ENCODE results near the gene CYP19A1. TPM values are rescaled to one million over a fixed set of nuclear protein-coding genes. Genes with fewer than 3 reads are reported as not detected.

CYP19A1 gene
- total RNA-seq, 1 donor from 2014 or later, result not detected

DNA sequence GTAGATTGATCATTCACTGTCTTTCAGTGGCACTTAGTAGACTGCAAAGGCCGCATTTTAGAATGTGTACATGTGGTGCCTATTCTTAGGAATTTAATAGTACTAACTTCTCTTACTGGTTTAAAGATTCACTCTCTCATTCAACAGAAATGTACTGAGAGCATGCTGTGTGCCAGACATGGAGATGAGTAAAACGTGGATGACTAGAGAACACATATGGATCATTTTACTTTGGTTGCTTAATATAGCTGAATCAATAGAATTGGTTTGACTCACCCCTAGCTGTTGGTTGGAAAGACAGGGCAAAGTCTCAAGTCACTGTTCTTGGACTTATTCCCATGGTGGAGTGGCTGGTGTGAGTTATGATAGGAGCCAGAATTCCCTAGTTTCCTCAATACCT lies 134.6 kb downstream of the CYP19A1 start:
- Histone ChIP-seq H3K36me3 (no peaks in the 10 kb centered on the region), H3K27ac (no peak overlapping the region), H4K20me1 (ENCODE audit: low read depth) (no peaks in the 10 kb centered on the region), H3K4me1 (peaks cover 4% of the 10 kb centered on the region), H3K4me2 (no peak overlapping the region), H2AFZ (replicated peaks) (no peak overlapping the region), H3K9me3 (ENCODE audit: low read depth) (no peaks in the 10 kb centered on the region), H3F3A (ENCODE audit: low read depth) (no peaks in the 10 kb centered on the region), H3K79me2 (ENCODE audit: low read depth) (no peaks in the 10 kb centered on the region), H3K9ac (no peak overlapping the region), H3K27me3 (no peaks in the 10 kb centered on the region), H3K4me3 (no peak overlapping the region)
- no peak for DNase-seq (ENCODE audit: low spot score)
- H3K27ac Mint-ChIP-seq, result no peak overlapping the region
- H3K4me3 Mint-ChIP-seq, result no peak overlapping the region
- no peaks in the 10 kb centered on the region for H3K9me3 Mint-ChIP-seq
- TF ChIP-seq, protein P1, sequence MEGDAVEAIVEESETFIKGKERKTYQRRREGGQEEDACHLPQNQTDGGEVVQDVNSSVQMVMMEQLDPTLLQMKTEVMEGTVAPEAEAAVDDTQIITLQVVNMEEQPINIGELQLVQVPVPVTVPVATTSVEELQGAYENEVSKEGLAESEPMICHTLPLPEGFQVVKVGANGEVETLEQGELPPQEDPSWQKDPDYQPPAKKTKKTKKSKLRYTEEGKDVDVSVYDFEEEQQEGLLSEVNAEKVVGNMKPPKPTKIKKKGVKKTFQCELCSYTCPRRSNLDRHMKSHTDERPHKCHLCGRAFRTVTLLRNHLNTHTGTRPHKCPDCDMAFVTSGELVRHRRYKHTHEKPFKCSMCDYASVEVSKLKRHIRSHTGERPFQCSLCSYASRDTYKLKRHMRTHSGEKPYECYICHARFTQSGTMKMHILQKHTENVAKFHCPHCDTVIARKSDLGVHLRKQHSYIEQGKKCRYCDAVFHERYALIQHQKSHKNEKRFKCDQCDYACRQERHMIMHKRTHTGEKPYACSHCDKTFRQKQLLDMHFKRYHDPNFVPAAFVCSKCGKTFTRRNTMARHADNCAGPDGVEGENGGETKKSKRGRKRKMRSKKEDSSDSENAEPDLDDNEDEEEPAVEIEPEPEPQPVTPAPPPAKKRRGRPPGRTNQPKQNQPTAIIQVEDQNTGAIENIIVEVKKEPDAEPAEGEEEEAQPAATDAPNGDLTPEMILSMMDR (IDR thresholded peaks at IDR 0.05), result no peak
- TF ChIP-seq EZH2phosphoT487 (IDR thresholded peaks at IDR 0.05) (no peak), EZH2 (IDR thresholded peaks at IDR 0.05) (no peak)
- peaks cover 6% of the 10 kb centered on the region for H3K4me1 Mint-ChIP-seq
- H3K36me3 Mint-ChIP-seq, result no peaks in the 10 kb centered on the region
- H3K27me3 Mint-ChIP-seq (ENCODE audit: insufficient read depth, low read depth), result no peaks in the 10 kb centered on the region

DNA sequence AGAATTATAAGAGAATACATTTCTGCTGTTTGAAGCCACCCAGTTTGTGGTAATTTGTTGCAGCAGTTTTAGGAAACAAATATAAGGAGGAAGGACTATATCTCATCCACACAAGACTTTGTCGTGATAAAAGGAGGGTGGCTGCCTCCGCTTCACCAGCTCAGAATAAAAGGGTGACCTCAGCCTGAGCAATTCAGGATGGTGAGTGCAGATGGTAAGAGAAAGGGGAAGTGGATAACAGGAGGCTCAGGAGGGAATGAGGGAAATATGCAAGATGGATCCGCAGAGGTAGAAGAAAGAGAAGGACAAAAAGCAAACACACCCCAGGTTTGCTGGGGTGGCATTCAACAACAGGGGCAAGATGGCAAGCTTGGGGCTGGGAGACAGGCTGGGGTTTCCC lies 135.6 kb downstream of the CYP19A1 start:
- Mint-ChIP-seq H3K27ac (no peak overlapping the region), H3K4me3 (no peak overlapping the region), H3K27me3 (ENCODE audit: insufficient read depth, low read depth) (no peaks in the 10 kb centered on the region), H3K36me3 (no peaks in the 10 kb centered on the region), H3K9me3 (no peaks in the 10 kb centered on the region), H3K4me1 (peaks cover 4% of the 10 kb centered on the region)
- DNase-seq (ENCODE audit: low spot score), result no peak
- no peaks in the 10 kb centered on the region for H3K36me3 ChIP-seq
- H3F3A ChIP-seq (ENCODE audit: low read depth), result no peaks in the 10 kb centered on the region
- H3K4me3 ChIP-seq, result no peak overlapping the region
- H3K9me3 ChIP-seq (ENCODE audit: low read depth), result no peaks in the 10 kb centered on the region
- no peaks in the 10 kb centered on the region for H3K79me2 ChIP-seq (ENCODE audit: low read depth)
- H3K9ac ChIP-seq, result no peak overlapping the region
- no peak overlapping the region for H3K4me2 ChIP-seq
- H4K20me1 ChIP-seq (ENCODE audit: low read depth), result no peaks in the 10 kb centered on the region
- no peaks in the 10 kb centered on the region for H3K27me3 ChIP-seq
- peaks cover 4% of the 10 kb centered on the region for H3K4me1 ChIP-seq
- no peak overlapping the region for H3K27ac ChIP-seq
- no peak overlapping the region for H2AFZ ChIP-seq (replicated peaks)
- TF ChIP-seq, protein P1 (IDR thresholded peaks at IDR 0.05), result no peak
- TF ChIP-seq EZH2 (IDR thresholded peaks at IDR 0.05), result no peak
- TF ChIP-seq EZH2phosphoT487 (IDR thresholded peaks at IDR 0.05), result no peak

DNA sequence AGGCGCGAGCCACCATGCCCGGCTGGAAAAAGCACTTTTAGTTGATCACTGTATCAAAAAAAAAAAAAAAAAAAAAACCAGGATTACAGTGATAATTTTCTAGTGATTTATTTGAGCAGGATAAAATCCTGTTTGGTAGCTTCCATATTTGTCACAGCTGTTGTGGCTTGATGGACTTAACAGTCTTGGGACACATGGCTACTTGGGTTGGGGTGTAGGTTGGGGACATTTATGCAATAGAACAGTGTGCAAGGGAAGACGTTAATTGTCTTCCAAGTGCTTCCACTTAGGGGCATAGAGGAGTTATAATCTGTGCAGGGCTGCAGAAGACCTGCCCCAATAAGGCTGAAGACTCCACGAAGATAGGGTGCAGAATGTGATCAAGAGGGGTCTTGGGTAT lies 136.8 kb downstream of the CYP19A1 start:
- Mint-ChIP-seq H3K36me3 (no peaks in the 10 kb centered on the region), H3K4me3 (no peak overlapping the region)
- TF ChIP-seq EZH2 (IDR thresholded peaks at IDR 0.05) (no peak), EZH2phosphoT487 (IDR thresholded peaks at IDR 0.05) (no peak)
- TF ChIP-seq, protein P1 (IDR thresholded peaks at IDR 0.05), result no peak

More for the DNA sequence above, 136.8 kb downstream of the CYP19A1 start:
- Histone ChIP-seq H3K79me2 (ENCODE audit: low read depth) (no peaks in the 10 kb centered on the region), H4K20me1 (ENCODE audit: low read depth) (no peaks in the 10 kb centered on the region), H3K9ac (no peak overlapping the region), H3K27me3 (no peaks in the 10 kb centered on the region), H3K27ac (no peak overlapping the region), H3K36me3 (no peaks in the 10 kb centered on the region), H3K4me1 (peaks cover under 1% of the 10 kb centered on the region), H3F3A (ENCODE audit: low read depth) (no peaks in the 10 kb centered on the region), H3K4me2 (no peak overlapping the region), H3K4me3 (no peak overlapping the region), H2AFZ (replicated peaks) (no peak overlapping the region), H3K9me3 (ENCODE audit: low read depth) (no peaks in the 10 kb centered on the region)
- Mint-ChIP-seq H3K27ac (no peak overlapping the region), H3K27me3 (ENCODE audit: insufficient read depth, low read depth) (no peaks in the 10 kb centered on the region), H3K9me3 (no peaks in the 10 kb centered on the region), H3K4me1 (no peaks in the 10 kb centered on the region)
- DNase-seq (ENCODE audit: low spot score), result no peak
